ENCODE results near the gene CANT1. TPM values are rescaled to one million over a fixed set of nuclear protein-coding genes. Genes with fewer than 3 reads are reported as not detected.
"Not testable (repeated sequence)": the region's sequence is repeated elsewhere in the genome, so short reads cannot be mapped to it uniquely, and the experiment has no call there.

Gene CANT1
- total and polyA plus RNA-seq, 9 of the 15 experiments (the other 6 are each of a cell fraction or from before 2014, with no cell fraction given) = 2.7 to 66.4 (median 22.5) TPM

DNA sequence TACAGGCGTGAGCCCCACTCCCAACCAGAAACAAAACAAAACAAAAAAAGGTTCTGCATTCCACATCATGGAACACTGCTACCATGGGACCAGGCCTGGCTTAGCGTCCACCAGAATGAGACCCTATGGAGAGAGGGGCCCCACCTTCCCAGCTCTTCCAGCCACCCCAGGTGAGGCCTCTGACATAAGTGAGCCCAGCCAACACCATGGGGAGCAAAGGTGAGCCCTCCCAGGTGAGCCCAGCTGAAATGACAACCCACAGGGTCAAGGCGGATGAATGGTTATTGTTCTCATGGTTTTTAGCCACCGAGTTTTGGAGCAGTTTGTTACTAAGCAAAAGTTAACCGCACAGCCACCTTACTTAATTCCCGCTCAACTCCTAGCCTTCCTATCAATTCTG is 46.2 kb downstream of the CANT1 start:
- FAIRE-seq (no peak), DNase-seq (ENCODE audit: extremely low read depth in 1 of 4, low spot score in 3 of 4) (no peak), ATAC-seq (no peak)
- in situ Hi-C loops (cut with MboI) = no loop called here
- Histone ChIP-seq H3K36me3 (ENCODE audit: control insufficient read depth, insufficient read depth, low read length) (no peaks in the 10 kb centered on the region), H3K27ac (ENCODE audit: extremely low read depth, low read depth, low read length) (no peak overlapping the region), H3K9me1 (ENCODE audit: control insufficient read depth, insufficient read depth, low read length) (no peaks in the 10 kb centered on the region), H3K9me3 (replicated peaks; ENCODE audit: control insufficient read depth, insufficient read depth, low read depth, low read length) (no peaks in the 10 kb centered on the region), H3K79me2 (ENCODE audit: control insufficient read depth, insufficient read depth, low read length) (no peaks in the 10 kb centered on the region), H2AFZ (ENCODE audit: low read depth, low read length) (no peak overlapping the region), H4K20me1 (replicated peaks; ENCODE audit: control insufficient read depth, insufficient read depth, low read length) (peaks cover 11% of the 10 kb centered on the region; the same call in 1 of the 2 replicates), H3K4me2 (ENCODE audit: insufficient read depth, low read length) (no peak overlapping the region), H3K9ac (ENCODE audit: insufficient read depth in 1 of 2, low read depth in 2 of 2, low read length in 2 of 2) (no peak overlapping the region), H3K27me3 (ENCODE audit: control insufficient read depth in 2 of 2, insufficient read depth in 2 of 2, low read length in 2 of 2) (peaks cover 32 to 84% of the 10 kb centered on the region in 2 experiments), H3K4me1 (replicated peaks in 1 of 2; ENCODE audit: control insufficient read depth in 2 of 2, insufficient read depth in 2 of 2, low read length in 2 of 2) (peaks cover 5 to 9% of the 10 kb centered on the region in 2 experiments; a peak in 4 of 5 replicates), H3K4me3 (no peak overlapping the region)
- CTCF ChIA-PET (ENCODE audit: low intra/inter-chr PET ratio) = no interaction called here
- BruUV-seq (replicated peaks) = no TSS peak
- intact Hi-C loops (cut with micrococcal nuclease) = no loop called here
- POLR2A ChIA-PET = no interaction called here
- WGBS (ENCODE audit: insufficient coverage, low coverage, missing lambda C conversion rate) = 12% methylated on average over 6 of the region's 6 CpGs
- TF ChIP-seq MTF1 (CRISPR knock-in tag; IDR thresholded peaks at IDR 0.05; ENCODE audit: borderline replicate concordance) (no peak), ZNF699 (CRISPR knock-in tag; IDR thresholded peaks at IDR 0.05; ENCODE audit: insufficient replicate concordance) (no peak), HDAC2 (IDR thresholded peaks at IDR 0.05) (no peak), RNF2 (IDR thresholded peaks at IDR 0.05) (no peak), ZNF584 (CRISPR knock-in tag; IDR thresholded peaks at IDR 0.05; ENCODE audit: low read depth) (no peak), ARID1B (IDR thresholded peaks at IDR 0.05) (no peak), ADNP (tag; IDR thresholded peaks at IDR 0.05) (no peak)

- FAIRE-seq; H3K4me2 ChIP-seq (ENCODE audit: insufficient read depth, low read length); H3K36me3 ChIP-seq (ENCODE audit: control insufficient read depth, insufficient read depth, low read length); ATAC-seq; DNase-seq (ENCODE audit: extremely low read depth in 1 of 4, low spot score in 3 of 4); H3K4me3 ChIP-seq; POLR2A ChIA-PET; H2AFZ ChIP-seq (ENCODE audit: low read depth, low read length); H3K9me1 ChIP-seq (ENCODE audit: control insufficient read depth, insufficient read depth, low read length); CTCF ChIA-PET (ENCODE audit: low intra/inter-chr PET ratio); intact Hi-C loops (cut with micrococcal nuclease); H3K9ac ChIP-seq (ENCODE audit: insufficient read depth in 1 of 2, low read depth in 2 of 2, low read length in 2 of 2); H3K79me2 ChIP-seq (ENCODE audit: control insufficient read depth, insufficient read depth, low read length); BruUV-seq (replicated peaks); H3K27ac ChIP-seq (ENCODE audit: extremely low read depth, low read depth, low read length); H3K9me3 ChIP-seq (replicated peaks; ENCODE audit: control insufficient read depth, insufficient read depth, low read depth, low read length); in situ Hi-C loops (cut with MboI): not testable (repeated sequence)
- peaks cover 31 to 82% of the 10 kb centered on the region in 2 experiments for H3K27me3 ChIP-seq (ENCODE audit: control insufficient read depth in 2 of 2, insufficient read depth in 2 of 2, low read length in 2 of 2)
- WGBS (ENCODE audit: insufficient coverage, low coverage, missing lambda C conversion rate) = 7% methylated on average over 7 of the region's 8 CpGs
- H3K4me1 ChIP-seq (replicated peaks in 1 of 2; ENCODE audit: control insufficient read depth in 2 of 2, insufficient read depth in 2 of 2, low read length in 2 of 2) = peaks cover 7 to 10% of the 10 kb centered on the region in 2 experiments; a peak in 4 of 5 replicates
- peaks cover 13% of the 10 kb centered on the region; the same call in 1 of the 2 replicates for H4K20me1 ChIP-seq (replicated peaks; ENCODE audit: control insufficient read depth, insufficient read depth, low read length)
Measured at GRCh38 chr17:78962984-78963348, 46.6 kb downstream of the CANT1 start.
